Body of pancreas (tissue), 4 donors: ENCODE measurements around the gene AWAT2. TPM values are rescaled to one million over a fixed set of nuclear protein-coding genes. Genes with fewer than 3 reads are reported as not detected.

Experiments
- ATAC-seq: fragments of 150-250 bp; one replicate; pipeline ENCODE4 v1.9.1; 2016
- DNase-seq, 4 donors: peaks; one replicate each; pipeline ENCODE4 v3.0.0-alpha.2; 2019
- H3K27ac ChIP-seq, 4 donors: fragments of 200-600 bp; sonication (generic); 1 replicate in 3 of 4; 2 replicates in 1 of 4; pipeline versions ENCODE4 v1.5.1 to v1.6.1; 2016 to 2019; ENCODE audit warnings: mild to moderate bottlenecking in 1 of 4, mixed read lengths in 1 of 4, moderate library complexity in 1 of 4
- H3K27me3 ChIP-seq, 2 donors: fragments of 200-600 bp; sonication (generic); one replicate each; pipeline ENCODE4 v1.6.0; 2016; ENCODE audit warnings: mild to moderate bottlenecking in 1 of 2
- H3K36me3 ChIP-seq, 2 donors: fragments of 200-600 bp; sonication (generic); replicated peaks in 1 of 2; 2 replicates each; pipeline ENCODE4 v1.5.1; 2016; ENCODE audit warnings: low read depth in 2 of 2; ENCODE audit not compliant: insufficient read depth in 1 of 2
- H3K4me1 ChIP-seq: fragments of 200-600 bp; sonication (generic); one replicate; pipeline ENCODE4 v1.6.0; 2016
- H3K4me3 ChIP-seq, 2 donors: fragments of 200-600 bp; sonication (generic); 1 replicate in 1 of 2; 2 replicates in 1 of 2; pipeline ENCODE4 v1.5.1; 2016 to 2019
- H3K9me3 ChIP-seq, 3 donors: fragments of 200-600 bp; sonication (generic); 1 replicate in 2 of 3; 2 replicates in 1 of 3; pipeline ENCODE4 v1.5.1; 2016
- CTCF ChIP-seq, 7 experiments: fragments of 450-650 bp in 4 of 7; fragments of 200-600 bp in 3 of 7; sonication (generic) in 3 of 7; IDR thresholded peaks; one replicate each; pipeline ENCODE4 v1.5.1; 2016 to 2019; ENCODE audit warnings: antibody characterized with exemption in 7 of 7
- POLR2A ChIP-seq, 3 donors: fragments of 450-650 bp; IDR thresholded peaks; one replicate each; pipeline ENCODE4 v1.6.1; 2016; ENCODE audit warnings: antibody characterized with exemption in 3 of 3, mild to moderate bottlenecking in 2 of 3
- WGBS, 2 donors: methylation state at CpG; one replicate each; pipeline ENCODE4 v1.1.5; 2017; 5-methylcytosine and 5-hydroxymethylcytosine counted together
- intact Hi-C: fragments of 100-400 bp; cut with DNase I; formaldehyde crosslinking; loops from one replicate; pipeline ENCODE4 v1.15.1; 2023
- total RNA-seq, 2 donors: library from RNA; depleted of rRNA; stranded (reverse); fragments of >200 nt; gene quantifications; one replicate each; pipeline ENCODE4 v1.1.0, GENCODE V29; 2016

AWAT2 gene
- total RNA-seq, 2 donors from 2014 or later: not detected

DNA sequence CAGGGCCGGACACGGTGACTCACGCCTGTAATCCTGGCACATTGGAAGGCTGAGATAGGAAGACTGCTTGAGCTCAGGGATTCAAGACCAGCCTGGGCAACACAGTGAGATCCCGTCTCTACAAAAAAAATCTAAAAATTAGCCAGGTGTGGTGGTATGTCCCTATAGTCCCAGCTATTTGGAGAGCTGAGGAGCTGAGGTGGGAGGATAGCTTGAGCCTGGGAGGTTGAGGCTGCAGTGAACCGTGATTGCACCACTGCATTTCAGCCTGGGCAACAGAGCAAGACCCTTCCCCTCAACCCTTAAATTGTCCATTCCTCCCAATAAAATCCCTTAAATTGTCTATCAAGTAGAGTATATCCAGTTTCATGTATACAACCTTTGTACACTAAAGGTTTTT lies 29.6 kb upstream of the AWAT2 start:
- H3K27me3 ChIP-seq: no peaks in the 10 kb centered on the region
- intact Hi-C loops: no loop called here
- H3K36me3 ChIP-seq: no peaks in the 10 kb centered on the region
- ATAC-seq (no peak), DNase-seq (no peak)
- no peak for TF ChIP-seq POLR2A (IDR thresholded peaks at IDR 0.05)
- TF ChIP-seq CTCF (IDR thresholded peaks at IDR 0.05): no peak
- no peaks in the 10 kb centered on the region for H3K4me1 ChIP-seq
- H3K4me3 ChIP-seq: no peak overlapping the region
- WGBS, 2 donors: 75 to 80% methylated on average over 2 to 5 of the region's 5 CpGs
- no peaks in the 10 kb centered on the region for H3K9me3 ChIP-seq
- H3K27ac ChIP-seq: no peak overlapping the region

GRCh38 chrX:70066646-70067045 lies 16.9 kb upstream of the AWAT2 start:
- H3K27me3 ChIP-seq: no peaks in the 10 kb centered on the region
- ATAC-seq: no peak
- no peak overlapping the region for H3K4me3 ChIP-seq
- no peak for DNase-seq
- 87 to 88% methylated on average over 5 to 7 of the region's 7 CpGs for WGBS, 2 donors
- intact Hi-C loops: no loop called here
- no peaks in the 10 kb centered on the region for H3K36me3 ChIP-seq
- no peaks in the 10 kb centered on the region for H3K4me1 ChIP-seq
- H3K27ac ChIP-seq: no peak overlapping the region
- H3K9me3 ChIP-seq: no peaks in the 10 kb centered on the region
- TF ChIP-seq POLR2A (IDR thresholded peaks at IDR 0.05) (no peak), CTCF (IDR thresholded peaks at IDR 0.05) (no peak)

GRCh38 chrX:70062961-70063550 lies 13.3 kb upstream of the AWAT2 start:
- no peaks in the 10 kb centered on the region for H3K27me3 ChIP-seq
- ATAC-seq: no peak
- intact Hi-C loops: no loop called here
- TF ChIP-seq POLR2A (IDR thresholded peaks at IDR 0.05) (no peak), CTCF (IDR thresholded peaks at IDR 0.05) (no peak)
- H3K9me3 ChIP-seq: no peaks in the 10 kb centered on the region
- H3K4me3 ChIP-seq: no peak overlapping the region
- H3K4me1 ChIP-seq: no peaks in the 10 kb centered on the region
- WGBS, 2 donors: 87 to 96% methylated on average over 10 to 27 of the region's 52 CpGs
- no peak for DNase-seq
- H3K36me3 ChIP-seq: no peaks in the 10 kb centered on the region
- no peak overlapping the region for H3K27ac ChIP-seq

DNA sequence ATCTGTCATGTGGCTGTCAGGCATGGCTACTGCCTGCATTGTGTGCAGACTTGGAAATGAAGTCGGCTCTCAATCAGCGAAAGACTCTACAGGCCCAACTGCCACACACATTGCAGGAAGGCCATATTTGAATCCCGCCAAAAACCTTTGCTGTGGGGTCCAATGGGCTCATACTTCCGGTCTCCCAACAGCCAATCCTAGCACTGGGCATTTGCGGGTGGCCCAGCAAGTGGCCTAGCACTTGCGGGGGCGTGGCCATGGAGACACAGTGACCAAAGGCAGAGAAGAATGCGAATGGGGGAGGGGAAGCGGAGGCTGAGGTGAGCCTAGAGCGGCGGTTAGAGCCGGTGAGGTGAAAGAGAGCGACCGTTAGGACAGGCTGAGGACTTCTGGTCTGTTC lies 12.3 kb upstream of the AWAT2 start, which contains the start of gene OTUD6A:
Gene OTUD6A, plus strand, starts transcription at position 382 of the 400 bp plus-strand sequence. CDS start 68 bp downstream, outside the sequence.
- DNase-seq (no peak), ATAC-seq (no peak)
- Histone ChIP-seq H3K27ac (no peak within 1 kb of the TSS), H3K9me3 (no peaks in the 10 kb centered on the region), H3K4me3 (no peak within 1 kb of the TSS), H3K4me1 (no peaks in the 10 kb centered on the region), H3K36me3 (no peaks in the 10 kb centered on the region), H3K27me3 (no peaks in the 10 kb centered on the region)
- no peak for TF ChIP-seq CTCF (IDR thresholded peaks at IDR 0.05)
- no peak for TF ChIP-seq POLR2A (IDR thresholded peaks at IDR 0.05)
- 88 to 99% methylated on average over 8 to 9 of the region's 14 CpGs for WGBS, 2 donors
- intact Hi-C loops: no loop called here

- WGBS, 2 donors: 82% methylated on average over 5 of the region's 5 CpGs; no CpG with 5 or more reads in 1 of the 2 donors
- TF ChIP-seq CTCF (IDR thresholded peaks at IDR 0.05): no peak
- TF ChIP-seq POLR2A (IDR thresholded peaks at IDR 0.05): no peak
- Histone ChIP-seq H3K4me3 (no peak overlapping the region), H3K27me3 (no peaks in the 10 kb centered on the region), H3K36me3 (no peaks in the 10 kb centered on the region), H3K4me1 (no peaks in the 10 kb centered on the region), H3K9me3 (no peaks in the 10 kb centered on the region), H3K27ac (no peak overlapping the region)
- DNase-seq (no peak), ATAC-seq (no peak)
- intact Hi-C loops: no loop called here
These were observed 4.7 kb upstream of the AWAT2 start for GRCh38 chrX:70054391-70054790.
